A673 (cell line): ENCODE data around the gene OTOR. TPM values are rescaled to one million over a fixed set of nuclear protein-coding genes. Genes with fewer than 3 reads are reported as not detected.

Source experiments
- BruUV-seq: library from RNA; stranded (reverse); fragments of 400-500 nt; replicated peaks from 2 replicates; lab custom pipeline; 2021; lab: Mats Ljungman, UMichigan
- CTCF ChIA-PET: fragments of 300-600 bp; sonication (Branson Sonifier 250); formaldehyde crosslinking; loops from one replicate; lab custom pipeline; 2022; ENCODE audit warnings: antibody characterized with exemption; lab: Charles Lee
- POLR2A ChIA-PET: fragments of 300-600 bp; sonication (Branson Sonifier 250); formaldehyde crosslinking; loops from one replicate; lab custom pipeline; 2022; ENCODE audit warnings: antibody characterized with exemption; ENCODE audit not compliant: low non-redundant PET; lab: Charles Lee
- DNase-seq: peaks from one replicate; pipeline ENCODE4 v3.0.0-alpha.2; 2015; ENCODE audit warnings: low spot score
- H3K27ac ChIP-seq: fragments of 200-600 bp; sonication (generic); 2 replicates; pipeline ENCODE4 v1.5.1; 2016; ENCODE audit warnings: mixed run types, low read depth, mild to moderate bottlenecking, mixed read lengths, antibody characterized with exemption, low read length; ENCODE audit not compliant: poor library complexity, severe bottlenecking
- H3K27me3 ChIP-seq: fragments of 200-600 bp; sonication (generic); replicated peaks from 2 replicates; pipeline ENCODE4 v1.6.1; 2017; ENCODE audit warnings: mixed run types, low read depth, mild to moderate bottlenecking, mixed read lengths, antibody characterized with exemption, low read length; ENCODE audit not compliant: insufficient read depth, poor library complexity
- H3K36me3 ChIP-seq: fragments of 200-600 bp; sonication (generic); 2 replicates; pipeline ENCODE4 v1.6.1; 2016; ENCODE audit warnings: mixed run types, mild to moderate bottlenecking, mixed read lengths, antibody characterized with exemption, low read length; ENCODE audit not compliant: insufficient read depth, poor library complexity, severe bottlenecking
- H3K4me1 ChIP-seq: fragments of 200-600 bp; sonication (generic); 2 replicates; pipeline ENCODE4 v1.6.1; 2017; ENCODE audit warnings: mixed run types, mild to moderate bottlenecking, mixed read lengths, antibody characterized with exemption, low read length; ENCODE audit not compliant: insufficient read depth, poor library complexity, severe bottlenecking
- H3K4me3 ChIP-seq: fragments of 200-600 bp; sonication (generic); 2 replicates; pipeline ENCODE4 v1.5.1; 2016; ENCODE audit warnings: low read depth, mixed run types, mild to moderate bottlenecking, mixed read lengths, low read length; ENCODE audit not compliant: poor library complexity, severe bottlenecking
- H3K9me3 ChIP-seq: fragments of 200-600 bp; sonication (generic); 2 replicates; pipeline ENCODE4 v1.6.1; 2016; ENCODE audit warnings: mixed run types, low read depth, mild to moderate bottlenecking, mixed read lengths, antibody characterized with exemption, low read length; ENCODE audit not compliant: poor library complexity, severe bottlenecking
- CTCF ChIP-seq: fragments of 300-800, 200-600 bp; sonication (generic); conservative IDR thresholded peaks from 2 replicates; pipeline ENCODE4 v1.5.1; 2017; ENCODE audit warnings: low read depth, mild to moderate bottlenecking, antibody characterized with exemption, low read length, moderate library complexity, mixed read lengths
- EZH2 ChIP-seq: fragments of 200-600 bp; sonication (generic); IDR thresholded peaks from 2 replicates; pipeline ENCODE4 v1.6.1; 2017; ENCODE audit warnings: borderline replicate concordance, low read depth, mild to moderate bottlenecking, mixed read lengths, antibody characterized with exemption, low read length; ENCODE audit not compliant: poor library complexity, severe bottlenecking
- intact Hi-C: fragments of 100-400 bp; cut with micrococcal nuclease; formaldehyde crosslinking; loops from one replicate; pipeline ENCODE4 v1.10.0; 2022; ENCODE audit not compliant: unreplicated experiment
- total RNA-seq: library from RNA; stranded (reverse); gene quantifications from 2 replicates; pipeline ENCODE4 v1.2.3, GENCODE V29; 2021

Gene OTOR
- total RNA-seq, 1 experiment from 2014 or later, result not detected

GRCh38 chr20:16745204-16745603 lies 3.0 kb upstream of the OTOR start:
- TF ChIP-seq CTCF, result no peak
- TF ChIP-seq EZH2, result no peak
- Histone ChIP-seq H3K4me3 (no peak overlapping the region), H3K9me3 (no peaks in the 10 kb centered on the region), H3K27me3 (peaks cover 13% of the 10 kb centered on the region), H3K36me3 (peaks cover 15% of the 10 kb centered on the region), H3K4me1 (no peaks in the 10 kb centered on the region), H3K27ac (no peak overlapping the region)
- POLR2A ChIA-PET, result no interaction called here
- CTCF ChIA-PET, result no interaction called here
- no TSS peak for BruUV-seq
- DNase-seq, result no peak
- intact Hi-C loops, result loop anchor here (5.0 kb wide), 1 partner anchor 228 kb away; no protein-coding TSS in a partner anchor

DNA sequence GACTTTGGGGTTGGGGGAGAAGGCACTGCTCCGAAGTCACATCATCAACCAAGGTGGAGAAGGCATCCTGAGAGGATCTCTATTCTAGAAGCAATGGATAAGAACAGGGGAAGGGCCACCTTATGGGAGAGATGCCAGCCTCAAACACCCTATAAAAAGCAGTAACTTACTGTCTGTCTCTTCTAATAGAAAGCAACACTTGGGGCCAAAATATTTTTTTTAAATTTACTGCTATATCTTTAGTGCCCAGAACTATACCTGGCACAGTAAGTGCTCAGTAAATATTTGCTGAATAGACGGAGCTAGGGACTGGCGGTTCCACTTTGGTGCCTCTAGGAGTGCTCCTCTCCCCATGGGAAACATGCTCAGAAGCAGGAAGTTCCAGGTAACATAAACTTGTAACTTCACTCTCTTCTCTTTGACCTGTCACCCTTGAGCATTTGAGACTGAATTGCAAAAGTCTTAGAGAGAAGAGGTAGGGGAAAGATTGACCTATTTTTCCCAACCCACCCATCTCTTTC lies 807 bp upstream of the OTOR start:
- intact Hi-C loops, result loop anchor here (5.0 kb wide), 1 partner anchor 230 kb away; no protein-coding TSS in a partner anchor
- CTCF ChIA-PET, result no interaction called here
- DNase-seq, result no peak
- H3K36me3 ChIP-seq, result no peaks in the 10 kb centered on the region
- no peak overlapping the region for H3K4me3 ChIP-seq
- BruUV-seq, result no TSS peak
- H3K4me1 ChIP-seq, result no peaks in the 10 kb centered on the region
- no peak overlapping the region for H3K27ac ChIP-seq
- no peaks in the 10 kb centered on the region for H3K9me3 ChIP-seq
- H3K27me3 ChIP-seq, result peaks cover 23% of the 10 kb centered on the region
- POLR2A ChIA-PET, result no interaction called here
- TF ChIP-seq CTCF, result no peak; the same call in 1 of the 2 replicates
- no peak for TF ChIP-seq EZH2

- no peaks in the 10 kb centered on the region for H3K9me3 ChIP-seq
- H3K36me3 ChIP-seq, result no peaks in the 10 kb centered on the region
- POLR2A ChIA-PET, result no interaction called here
- TF ChIP-seq CTCF, result peak; percentile 50
- TF ChIP-seq EZH2, result no peak
- no peak overlapping the region for H3K4me3 ChIP-seq
- no peak overlapping the region for H3K27ac ChIP-seq
- no peaks in the 10 kb centered on the region for H3K4me1 ChIP-seq
- no TSS peak for BruUV-seq
- peak; percentile 24 for DNase-seq
- intact Hi-C loops, result loop anchor here (5.0 kb wide), 1 partner anchor 232 kb away; no protein-coding TSS in a partner anchor
- CTCF ChIA-PET, result no interaction called here
- peaks cover 23% of the 10 kb centered on the region for H3K27me3 ChIP-seq
These were observed 1.4 kb downstream of the OTOR start for GRCh38 chr20:16749573-16749972.
